ENCODE measurements around the gene HRC. TPM values are rescaled to one million over a fixed set of nuclear protein-coding genes. Genes with fewer than 3 reads are reported as not detected.

Gene HRC
- total and polyA plus RNA-seq, 2 donors (not counting 3 experiments of a cell fraction or from before 2014, with no cell fraction given) = not detected

GRCh38 chr19:49104229-49104864 is 50.8 kb downstream of the HRC start:
- Histone ChIP-seq H3K79me2 (ENCODE audit: control insufficient read depth, insufficient read depth, low read length) (peaks cover 5% of the 10 kb centered on the region), H3K9me3 (replicated peaks; ENCODE audit: control insufficient read depth, insufficient read depth, low read length) (no peaks in the 10 kb centered on the region), H3K4me2 (ENCODE audit: insufficient read depth, low read length) (no peak overlapping the region), H3K4me1 (ENCODE audit: control insufficient read depth, extremely low read depth, insufficient read depth, low read length) (no peaks in the 10 kb centered on the region), H4K20me1 (replicated peaks; ENCODE audit: control insufficient read depth, extremely low read depth, insufficient read depth, low read length) (no peaks in the 10 kb centered on the region), H3K9ac (replicated peaks; ENCODE audit: extremely low read depth, insufficient read depth, low read length) (no peak overlapping the region), H2AFZ (ENCODE audit: low read depth, low read length) (no peak overlapping the region), H3K27me3 (ENCODE audit: control insufficient read depth in 2 of 2, insufficient read depth in 2 of 2, low read length in 2 of 2) (no peaks in the 10 kb centered on the region), H3K4me3 (replicated peaks in 1 of 3; ENCODE audit: insufficient read depth in 1 of 3, low read depth in 1 of 3, low read length in 3 of 3) (no peak overlapping the region), H3K9me1 (replicated peaks; ENCODE audit: control insufficient read depth, extremely low read depth, insufficient read depth, low read length) (no peaks in the 10 kb centered on the region), H3K36me3 (ENCODE audit: control insufficient read depth in 2 of 2, extremely low read depth in 1 of 2, insufficient read depth in 2 of 2, low read length in 2 of 2) (peaks cover 27 to 72% of the 10 kb centered on the region in 2 experiments), H3K27ac (ENCODE audit: insufficient read depth, low read depth, low read length) (no peak overlapping the region)
- TF ChIP-seq JUN (IDR thresholded peaks at IDR 0.05; ENCODE audit: borderline replicate concordance, insufficient read depth, insufficient read length, low read depth) (no peak), EZH2 (IDR thresholded peaks at IDR 0.05; ENCODE audit: borderline replicate concordance, low read depth, low read length, severe bottlenecking) (no peak), CTCF (IDR thresholded peaks at IDR 0.05; ENCODE audit: extremely low read depth in 1 of 2, insufficient read depth in 1 of 2, low read depth in 1 of 2, low read length in 2 of 2) (no peak), MAX (IDR thresholded peaks at IDR 0.05; ENCODE audit: insufficient read depth, insufficient read length) (no peak), POLR2AphosphoS5 (IDR thresholded peaks at IDR 0.05; ENCODE audit: insufficient read depth, low read depth, low read length) (no peak), GATA2 (IDR thresholded peaks at IDR 0.05; ENCODE audit: insufficient read depth, insufficient read length, low read depth, low read length) (no peak), POLR2A (IDR thresholded peaks at IDR 0.05; ENCODE audit: low read depth, low read length) (no peak), MYC (IDR thresholded peaks at IDR 0.05; ENCODE audit: low read depth, low read length) (no peak), FOS (IDR thresholded peaks at IDR 0.05; ENCODE audit: borderline replicate concordance, insufficient read depth, low read length) (no peak)
- CTCF ChIA-PET = interaction anchor here (2.7 to 2.8 kb wide), 3 partner anchors 11 to 104 kb away, joined by 20 to 35 read pairs (median 21); partner anchors contain the start of gene LIN7B
- BruUV-seq (replicated peaks) = no TSS peak
- intact Hi-C loops (cut with micrococcal nuclease) (no loop called here), dilution Hi-C loops (cut with MboI; ENCODE audit: extremely low pct_ligation_motif_present, low sequenced_read_pairs) (no loop called here)
- no peak for FAIRE-seq
- POLR2A ChIA-PET = no interaction called here
- no peak for DNase-seq (ENCODE audit: low read depth, low spot score)

Data from endothelial cell of umbilical vein (primary cell).